ENCODE results near the gene TUBA8.

DNA sequence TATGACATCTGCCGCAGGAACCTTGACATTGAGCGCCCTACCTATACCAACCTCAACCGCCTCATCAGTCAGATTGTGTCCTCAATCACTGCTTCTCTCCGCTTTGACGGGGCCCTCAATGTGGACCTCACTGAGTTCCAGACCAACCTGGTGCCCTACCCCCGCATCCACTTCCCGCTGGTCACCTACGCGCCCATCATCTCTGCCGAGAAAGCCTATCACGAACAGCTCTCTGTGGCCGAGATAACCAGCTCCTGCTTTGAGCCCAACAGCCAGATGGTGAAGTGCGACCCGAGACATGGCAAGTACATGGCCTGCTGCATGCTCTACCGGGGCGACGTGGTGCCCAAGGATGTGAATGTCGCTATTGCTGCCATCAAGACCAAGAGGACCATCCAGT, 16.0 kb downstream of the TUBA8 start:
- TF ChIP-seq, protein P1, sequence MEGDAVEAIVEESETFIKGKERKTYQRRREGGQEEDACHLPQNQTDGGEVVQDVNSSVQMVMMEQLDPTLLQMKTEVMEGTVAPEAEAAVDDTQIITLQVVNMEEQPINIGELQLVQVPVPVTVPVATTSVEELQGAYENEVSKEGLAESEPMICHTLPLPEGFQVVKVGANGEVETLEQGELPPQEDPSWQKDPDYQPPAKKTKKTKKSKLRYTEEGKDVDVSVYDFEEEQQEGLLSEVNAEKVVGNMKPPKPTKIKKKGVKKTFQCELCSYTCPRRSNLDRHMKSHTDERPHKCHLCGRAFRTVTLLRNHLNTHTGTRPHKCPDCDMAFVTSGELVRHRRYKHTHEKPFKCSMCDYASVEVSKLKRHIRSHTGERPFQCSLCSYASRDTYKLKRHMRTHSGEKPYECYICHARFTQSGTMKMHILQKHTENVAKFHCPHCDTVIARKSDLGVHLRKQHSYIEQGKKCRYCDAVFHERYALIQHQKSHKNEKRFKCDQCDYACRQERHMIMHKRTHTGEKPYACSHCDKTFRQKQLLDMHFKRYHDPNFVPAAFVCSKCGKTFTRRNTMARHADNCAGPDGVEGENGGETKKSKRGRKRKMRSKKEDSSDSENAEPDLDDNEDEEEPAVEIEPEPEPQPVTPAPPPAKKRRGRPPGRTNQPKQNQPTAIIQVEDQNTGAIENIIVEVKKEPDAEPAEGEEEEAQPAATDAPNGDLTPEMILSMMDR (IDR thresholded peaks at IDR 0.05): no peak
- TF ChIP-seq EP300 (IDR thresholded peaks at IDR 0.05): no peak
- no peak for TF ChIP-seq POLR2A (IDR thresholded peaks at IDR 0.05)

All from ovary (tissue), 3 donors.